Smooth muscle cell (in vitro differentiated cells): Measurements from ENCODE around the gene KHNYN. TPM values are rescaled to one million over a fixed set of nuclear protein-coding genes. Genes with fewer than 3 reads are reported as not detected.

Experiments used
- DNase-seq: peaks from one replicate; lab custom pipeline; 2025; ENCODE audit not compliant: unreplicated experiment; lab: John Stamatoyannopoulos, UW
- H2AFZ ChIP-seq: fragments of 200-600 bp; sonication (generic); 2 replicates; pipeline ENCODE4 v1.6.0; 2016; ENCODE audit warnings: antibody characterized with exemption, low read depth, mild to moderate bottlenecking
- H3F3A ChIP-seq: fragments of 200-600 bp; sonication (generic); 2 replicates; pipeline ENCODE4 v1.6.0; 2017; ENCODE audit warnings: antibody characterized with exemption, low read depth
- H3K27ac ChIP-seq: fragments of 200-600 bp; sonication (generic); 2 replicates; pipeline ENCODE4 v1.5.1; 2016; ENCODE audit warnings: low read depth, mild to moderate bottlenecking
- H3K27me3 ChIP-seq: fragments of 200-600 bp; sonication (generic); 2 replicates; pipeline ENCODE4 v1.6.1; 2016; ENCODE audit warnings: low read depth, mild to moderate bottlenecking
- H3K36me3 ChIP-seq: fragments of 200-600 bp; sonication (generic); 2 replicates; pipeline ENCODE4 v1.5.1; 2016; ENCODE audit warnings: low read depth
- H3K4me1 ChIP-seq: fragments of 200-600 bp; sonication (generic); 2 replicates; pipeline ENCODE4 v1.5.1; 2016; ENCODE audit warnings: low read depth
- H3K4me2 ChIP-seq: fragments of 200-600 bp; sonication (generic); 2 replicates; pipeline ENCODE4 v1.6.0; 2016; ENCODE audit warnings: mild to moderate bottlenecking
- H3K4me3 ChIP-seq: fragments of 200-600 bp; sonication (generic); 2 replicates; pipeline ENCODE4 v1.5.1; 2016; ENCODE audit warnings: mild to moderate bottlenecking
- H3K79me2 ChIP-seq: fragments of 200-600 bp; sonication (generic); 2 replicates; pipeline ENCODE4 v1.6.0; 2016; ENCODE audit warnings: low read depth, mild to moderate bottlenecking
- H3K9ac ChIP-seq: fragments of 200-600 bp; sonication (generic); 2 replicates; pipeline ENCODE4 v1.6.0; 2016; ENCODE audit warnings: low read depth
- H3K9me3 ChIP-seq: fragments of 200-600 bp; sonication (generic); replicated peaks from 2 replicates; pipeline ENCODE4 v1.5.1; 2016; ENCODE audit warnings: low read depth
- H4K20me1 ChIP-seq: fragments of 200-600 bp; sonication (generic); 2 replicates; pipeline ENCODE4 v1.6.0; 2016; ENCODE audit warnings: low read depth
- CTCF ChIP-seq: fragments of 200-600 bp; sonication (generic); IDR thresholded peaks from 2 replicates; pipeline ENCODE4 v1.5.1; 2017; ENCODE audit warnings: borderline replicate concordance, mild to moderate bottlenecking, antibody characterized with exemption; ENCODE audit not compliant: insufficient read depth, poor library complexity, severe bottlenecking
- WGBS: methylation state at CpG from one replicate; pipeline ENCODE4 v1.1.7; 2016; ENCODE audit warnings: low lambda C conversion rate; 5-methylcytosine and 5-hydroxymethylcytosine counted together
- polyA plus RNA-seq: library from polyadenylated mRNA; unstranded; fragments of >200 nt; fragmentation: Nextera tagmentation; extraction: Ambion mirVana; gene quantifications from 2 replicates; pipeline ENCODE4 v1.2.1, GENCODE V29; 2016
- total RNA-seq: library from RNA; depleted of rRNA; stranded (reverse); fragments of >200 nt; gene quantifications from 2 replicates; pipeline ENCODE4 v1.2.3, GENCODE V29; 2014

Gene KHNYN
- total and polyA plus RNA-seq, 2 experiments from 2014 or later = 28.2 to 43.1 TPM

DNA sequence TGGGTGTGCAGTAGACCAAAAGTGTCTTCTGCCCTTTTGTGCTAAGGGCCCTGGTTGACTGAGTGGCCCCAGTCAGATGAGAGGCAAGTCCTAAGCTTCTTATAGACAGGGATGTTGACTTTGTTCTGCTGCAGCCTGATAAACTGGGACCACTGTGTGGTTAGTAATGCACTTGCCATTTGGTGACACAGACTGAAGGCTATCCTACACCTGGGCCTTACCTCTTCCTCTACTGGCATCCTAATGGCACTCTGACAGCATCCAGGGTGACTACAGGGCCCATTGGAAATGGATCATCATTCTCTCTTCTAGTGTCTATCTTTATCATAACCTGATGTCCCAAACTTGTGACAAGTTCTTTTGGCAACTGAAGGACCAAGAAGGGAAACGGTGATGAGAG is 9.5 kb downstream of the KHNYN start:
- peaks cover 12% of the 10 kb centered on the region for H3K4me1 ChIP-seq
- H3K79me2 ChIP-seq = peaks cover 5% of the 10 kb centered on the region
- no peak overlapping the region for H3K4me2 ChIP-seq
- no peaks in the 10 kb centered on the region for H3K9me3 ChIP-seq
- WGBS = 94% methylated on average over 1 of the region's 1 CpG
- peaks cover 6% of the 10 kb centered on the region for H4K20me1 ChIP-seq
- H3F3A ChIP-seq = peaks cover 14% of the 10 kb centered on the region
- no peak overlapping the region for H3K4me3 ChIP-seq
- DNase-seq = no peak
- no peak overlapping the region for H3K27ac ChIP-seq
- no peak overlapping the region for H2AFZ ChIP-seq
- no peak for TF ChIP-seq CTCF
- H3K9ac ChIP-seq = no peak overlapping the region
- no peaks in the 10 kb centered on the region for H3K36me3 ChIP-seq
- no peaks in the 10 kb centered on the region for H3K27me3 ChIP-seq

DNA sequence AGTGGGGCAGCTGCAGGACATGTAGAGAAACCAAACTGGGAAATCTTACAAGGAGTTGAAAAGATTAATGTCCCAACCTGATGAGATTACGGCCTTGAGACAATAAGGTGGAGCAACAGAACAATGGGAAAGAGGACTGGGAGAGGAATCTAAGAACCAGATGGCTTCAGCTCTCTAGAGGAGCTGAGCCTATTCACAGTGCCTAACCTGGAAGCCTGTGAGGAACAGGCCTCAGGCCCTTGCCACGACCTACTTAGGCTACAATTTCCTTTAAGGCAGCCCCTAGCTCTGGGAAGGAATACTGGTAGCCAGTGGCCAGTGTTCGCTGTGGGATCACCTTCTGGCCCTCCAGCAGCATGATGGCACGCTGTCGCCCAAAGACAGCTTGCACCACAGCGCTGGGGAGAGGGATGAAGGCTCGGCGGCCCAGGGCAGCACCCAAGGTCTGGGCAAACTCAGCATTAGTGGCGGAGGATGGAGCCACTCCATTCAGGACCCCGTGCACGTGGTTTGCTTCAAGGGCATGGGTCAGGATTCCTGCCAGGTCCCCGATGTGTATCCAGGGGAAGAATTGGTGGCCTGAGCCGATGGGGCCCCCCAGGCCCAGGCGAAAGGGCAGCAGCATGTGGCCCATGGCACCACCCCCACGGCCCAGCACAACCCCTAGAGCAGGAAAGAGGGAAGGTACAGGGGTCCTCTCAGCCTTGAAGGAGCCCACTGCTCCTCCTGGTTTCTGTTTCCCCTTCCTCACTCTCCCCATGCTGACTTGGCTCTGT is 10.3 kb downstream of the KHNYN start:
- Histone ChIP-seq H4K20me1 (peaks cover 6% of the 10 kb centered on the region), H3K4me3 (no peak overlapping the region), H2AFZ (no peak overlapping the region), H3K36me3 (no peaks in the 10 kb centered on the region), H3K9ac (no peak overlapping the region), H3K27me3 (no peaks in the 10 kb centered on the region), H3K9me3 (no peaks in the 10 kb centered on the region), H3K27ac (no peak overlapping the region), H3K79me2 (peaks cover 5% of the 10 kb centered on the region), H3F3A (peaks cover 8% of the 10 kb centered on the region), H3K4me1 (peaks cover 12% of the 10 kb centered on the region), H3K4me2 (no peak overlapping the region)
- TF ChIP-seq CTCF = no peak
- WGBS = 88% methylated on average over 15 of the region's 15 CpGs
- no peak for DNase-seq

DNA sequence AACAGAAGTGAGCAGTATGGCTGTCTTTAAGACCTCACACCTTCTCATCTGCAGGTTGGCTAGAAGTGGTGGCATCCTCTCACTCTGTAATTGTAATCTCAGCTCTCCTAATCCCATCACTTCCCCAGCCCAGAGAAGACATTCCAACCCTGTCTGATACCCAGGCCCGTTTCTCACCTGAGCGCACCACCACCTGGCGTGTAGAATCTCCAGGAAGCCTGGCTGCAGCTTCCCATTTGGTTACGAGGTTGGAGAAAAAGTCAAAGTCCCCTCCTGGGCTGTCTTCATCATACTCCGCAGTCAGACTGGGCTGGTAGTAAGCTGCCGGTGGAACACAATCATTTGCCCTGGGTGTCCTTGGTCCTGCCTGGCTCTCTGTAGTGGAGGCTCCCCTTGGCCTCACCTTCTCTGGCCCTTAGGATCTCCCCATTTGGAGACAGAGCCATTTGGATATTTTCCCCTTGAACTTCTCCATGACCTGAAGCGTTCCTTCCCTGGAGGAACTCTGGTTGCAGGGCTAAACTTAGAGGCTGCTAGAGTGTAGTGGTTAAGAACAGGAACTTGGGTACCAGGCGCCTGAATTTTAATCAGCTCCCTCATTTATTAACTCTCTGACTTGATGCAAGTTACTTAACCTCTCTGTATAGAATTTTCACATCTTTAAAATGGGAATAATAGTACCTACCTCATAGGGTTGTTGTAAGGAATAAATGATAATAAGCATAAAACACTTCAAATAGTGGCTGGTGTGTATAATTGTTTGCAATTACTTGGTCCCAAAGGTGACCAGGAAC is 11.0 kb downstream of the KHNYN start:
- Histone ChIP-seq H3K27ac (no peak overlapping the region), H3K4me3 (no peak overlapping the region), H3K79me2 (peaks cover 5% of the 10 kb centered on the region), H3K9me3 (no peaks in the 10 kb centered on the region), H4K20me1 (peaks cover 6% of the 10 kb centered on the region), H3K36me3 (no peaks in the 10 kb centered on the region), H3K4me1 (peaks cover 12% of the 10 kb centered on the region), H3K27me3 (no peaks in the 10 kb centered on the region), H2AFZ (no peak overlapping the region), H3K4me2 (peak overlapping the region; percentile 91), H3F3A (peaks cover 2% of the 10 kb centered on the region), H3K9ac (no peak overlapping the region)
- no peak for DNase-seq
- WGBS = 95% methylated on average over 8 of the region's 8 CpGs
- TF ChIP-seq CTCF = no peak
